Large intestine (tissue), 3 donors: ENCODE measurements around the gene PAX3. TPM values are rescaled to one million over a fixed set of nuclear protein-coding genes. Genes with fewer than 3 reads are reported as not detected.

Source experiments
- DNase-seq, 2 donors: peaks; one replicate each; pipeline versions ENCODE4 v3.0.0 to v3.0.0-alpha.2; 2013
- H3K27ac ChIP-seq: one replicate; pipeline ENCODE4 v1.5.1; 2013; ENCODE audit warnings: low read length
- H3K27me3 ChIP-seq: 2 replicates; pipeline ENCODE4 v1.6.1; 2013; ENCODE audit warnings: low read length; ENCODE audit not compliant: control insufficient read depth, insufficient read depth
- H3K36me3 ChIP-seq: 2 replicates; pipeline ENCODE4 v1.6.1; 2013; ENCODE audit warnings: low read length; ENCODE audit not compliant: control insufficient read depth, insufficient read depth
- H3K4me1 ChIP-seq: one replicate; pipeline ENCODE4 v1.6.1; 2013; ENCODE audit warnings: low read length; ENCODE audit not compliant: control insufficient read depth, insufficient read depth
- H3K4me3 ChIP-seq: one replicate; pipeline ENCODE4 v1.5.1; 2013; ENCODE audit warnings: low read length
- H3K9me3 ChIP-seq: one replicate; pipeline ENCODE4 v1.6.1; 2013; ENCODE audit warnings: mild to moderate bottlenecking, low read depth, low read length, moderate library complexity; ENCODE audit not compliant: control insufficient read depth
- WGBS: methylation state at CpG from one replicate; pipeline ENCODE4 v1.1.5; 2013; ENCODE audit warnings: low lambda C conversion rate; ENCODE audit not compliant: insufficient coverage; 5-methylcytosine and 5-hydroxymethylcytosine counted together
- polyA plus RNA-seq: library from polyadenylated mRNA; unstranded; fragments of 120-200 nt; gene quantifications from one replicate; pipeline ENCODE4 v1.2.1, GENCODE V29; 2013

The PAX3 gene
- polyA plus RNA-seq, 1 donor = 0.03 TPM

DNA sequence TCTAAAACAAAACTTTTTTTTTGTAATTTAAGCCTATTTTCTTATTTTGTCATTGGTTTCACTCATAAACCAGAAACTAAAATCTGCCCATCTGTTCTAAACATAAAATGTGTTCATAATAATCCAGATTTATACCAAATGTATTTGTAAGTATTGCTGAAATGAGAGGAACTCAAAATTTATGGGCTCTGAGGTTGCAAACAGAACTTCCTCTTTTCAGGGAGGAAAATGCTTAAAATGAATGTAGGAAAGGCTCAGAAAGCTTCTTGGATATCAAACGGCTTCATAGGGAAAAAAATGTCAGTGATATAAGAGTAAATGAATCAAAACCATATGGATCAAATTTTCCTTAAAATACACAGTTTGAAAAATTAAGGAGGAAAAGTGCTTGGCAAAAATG lies 83.9 kb downstream of the PAX3 start:
- H3K4me1 ChIP-seq = no peaks in the 10 kb centered on the region
- H3K36me3 ChIP-seq = no peaks in the 10 kb centered on the region
- H3K9me3 ChIP-seq = no peaks in the 10 kb centered on the region
- H3K27ac ChIP-seq = no peak overlapping the region
- H3K27me3 ChIP-seq = no peaks in the 10 kb centered on the region
- DNase-seq = no peak
- H3K4me3 ChIP-seq = no peak overlapping the region
- WGBS = 100% methylated on average over 1 of the region's 1 CpG

DNA sequence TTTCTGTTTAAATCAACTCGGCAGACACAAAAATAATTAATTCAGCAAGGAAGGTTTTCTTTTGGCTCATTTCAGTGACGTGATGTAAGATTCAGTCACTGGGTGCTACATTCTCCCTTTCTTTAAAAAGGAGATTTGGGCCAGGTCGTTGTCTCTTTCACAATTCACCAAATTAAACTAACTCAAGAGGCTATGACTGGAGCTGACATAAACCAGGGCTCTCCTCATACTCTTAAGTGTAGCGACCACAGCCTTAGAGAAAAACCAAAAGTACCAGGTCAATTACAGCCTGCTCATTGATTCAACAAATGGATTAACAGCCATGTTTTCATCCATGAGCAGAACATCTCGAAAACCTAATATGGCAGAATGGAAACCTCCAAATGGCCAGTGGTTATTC lies 85.7 kb downstream of the PAX3 start:
- WGBS = 70% methylated on average over 2 of the region's 5 CpGs
- H3K9me3 ChIP-seq = no peaks in the 10 kb centered on the region
- H3K27me3 ChIP-seq = no peaks in the 10 kb centered on the region
- no peak overlapping the region for H3K4me3 ChIP-seq
- no peaks in the 10 kb centered on the region for H3K36me3 ChIP-seq
- H3K27ac ChIP-seq = no peak overlapping the region
- no peaks in the 10 kb centered on the region for H3K4me1 ChIP-seq
- DNase-seq = no peak

GRCh38 chr2:222212571-222212970 lies 86.2 kb downstream of the PAX3 start:
- Histone ChIP-seq H3K27ac (no peak overlapping the region), H3K4me3 (no peak overlapping the region), H3K9me3 (no peaks in the 10 kb centered on the region), H3K4me1 (no peaks in the 10 kb centered on the region), H3K27me3 (no peaks in the 10 kb centered on the region), H3K36me3 (no peaks in the 10 kb centered on the region)
- WGBS = 92% methylated on average over 2 of the region's 4 CpGs
- DNase-seq = no peak

- H3K36me3 ChIP-seq = no peaks in the 10 kb centered on the region
- no CpG with 5 or more reads among the region's 4 CpGs for WGBS
- H3K4me3 ChIP-seq = no peak overlapping the region
- no peaks in the 10 kb centered on the region for H3K9me3 ChIP-seq
- no peaks in the 10 kb centered on the region for H3K4me1 ChIP-seq
- no peak for DNase-seq
- H3K27me3 ChIP-seq = no peaks in the 10 kb centered on the region
- no peak overlapping the region for H3K27ac ChIP-seq
These were observed 90.6 kb downstream of the PAX3 start for GRCh38 chr2:222208010-222208690.

- WGBS = no CpG with 5 or more reads among the region's 1 CpG
- H3K9me3 ChIP-seq = no peaks in the 10 kb centered on the region
- no peaks in the 10 kb centered on the region for H3K4me1 ChIP-seq
- H3K4me3 ChIP-seq = no peak overlapping the region
- H3K27me3 ChIP-seq = no peaks in the 10 kb centered on the region
- DNase-seq = no peak
- no peaks in the 10 kb centered on the region for H3K36me3 ChIP-seq
- no peak overlapping the region for H3K27ac ChIP-seq
These were observed 93.7 kb downstream of the PAX3 start for GRCh38 chr2:222205136-222205535.

DNA sequence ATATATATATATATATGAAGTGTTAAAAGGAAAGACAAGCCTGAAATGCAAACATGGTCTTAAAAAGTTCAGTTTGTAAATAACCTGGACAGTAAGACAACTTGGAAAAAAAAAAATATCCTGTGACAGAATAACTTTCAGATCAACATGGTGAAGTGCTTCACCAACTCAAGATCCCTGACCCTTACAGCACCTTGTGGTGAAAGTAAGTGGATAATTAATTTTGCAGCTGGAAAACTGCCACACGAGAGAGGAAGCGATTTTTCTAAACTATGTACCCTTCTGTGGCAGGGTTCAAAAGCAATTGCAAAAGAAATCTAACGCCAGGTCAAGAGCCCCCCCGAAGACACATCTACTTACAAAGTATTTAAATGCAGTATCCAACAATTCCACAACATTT lies 95.8 kb downstream of the PAX3 start:
- Histone ChIP-seq H3K27ac (no peak overlapping the region), H3K27me3 (no peaks in the 10 kb centered on the region), H3K4me1 (no peaks in the 10 kb centered on the region), H3K4me3 (no peak overlapping the region), H3K9me3 (no peaks in the 10 kb centered on the region), H3K36me3 (no peaks in the 10 kb centered on the region)
- 63% methylated on average over 2 of the region's 4 CpGs for WGBS
- no peak for DNase-seq

DNA sequence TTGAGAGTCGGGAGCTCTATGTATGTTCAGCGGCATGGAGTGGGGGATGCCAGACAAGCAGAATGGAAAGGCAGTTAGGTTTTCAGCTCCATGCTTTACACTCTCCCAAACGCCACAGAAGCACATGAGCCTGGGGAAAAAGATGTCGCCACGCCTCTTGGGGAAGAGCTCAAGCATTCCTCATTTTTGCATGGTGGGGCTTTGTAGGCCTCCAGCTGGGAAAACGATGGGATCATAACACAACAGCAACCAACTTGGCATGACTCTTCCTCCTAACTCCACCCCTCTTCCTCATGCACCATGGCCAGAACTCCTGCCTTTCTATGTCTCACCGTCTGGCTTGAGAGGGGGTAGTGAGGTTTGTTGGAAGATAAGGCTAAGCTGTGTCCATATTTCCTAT lies 102.6 kb downstream of the PAX3 start:
- no peak overlapping the region for H3K27ac ChIP-seq
- H3K36me3 ChIP-seq = no peaks in the 10 kb centered on the region
- H3K9me3 ChIP-seq = no peaks in the 10 kb centered on the region
- no peak for DNase-seq
- no peak overlapping the region for H3K4me3 ChIP-seq
- H3K27me3 ChIP-seq = no peaks in the 10 kb centered on the region
- no peaks in the 10 kb centered on the region for H3K4me1 ChIP-seq
- no CpG with 5 or more reads among the region's 7 CpGs for WGBS

GRCh38 chr2:222194669-222195068 lies 104.1 kb downstream of the PAX3 start:
- Histone ChIP-seq H3K27me3 (no peaks in the 10 kb centered on the region), H3K27ac (no peak overlapping the region), H3K4me3 (no peak overlapping the region), H3K4me1 (no peaks in the 10 kb centered on the region), H3K9me3 (no peaks in the 10 kb centered on the region), H3K36me3 (no peaks in the 10 kb centered on the region)
- 100% methylated on average over 1 of the region's 5 CpGs for WGBS
- no peak for DNase-seq

DNA sequence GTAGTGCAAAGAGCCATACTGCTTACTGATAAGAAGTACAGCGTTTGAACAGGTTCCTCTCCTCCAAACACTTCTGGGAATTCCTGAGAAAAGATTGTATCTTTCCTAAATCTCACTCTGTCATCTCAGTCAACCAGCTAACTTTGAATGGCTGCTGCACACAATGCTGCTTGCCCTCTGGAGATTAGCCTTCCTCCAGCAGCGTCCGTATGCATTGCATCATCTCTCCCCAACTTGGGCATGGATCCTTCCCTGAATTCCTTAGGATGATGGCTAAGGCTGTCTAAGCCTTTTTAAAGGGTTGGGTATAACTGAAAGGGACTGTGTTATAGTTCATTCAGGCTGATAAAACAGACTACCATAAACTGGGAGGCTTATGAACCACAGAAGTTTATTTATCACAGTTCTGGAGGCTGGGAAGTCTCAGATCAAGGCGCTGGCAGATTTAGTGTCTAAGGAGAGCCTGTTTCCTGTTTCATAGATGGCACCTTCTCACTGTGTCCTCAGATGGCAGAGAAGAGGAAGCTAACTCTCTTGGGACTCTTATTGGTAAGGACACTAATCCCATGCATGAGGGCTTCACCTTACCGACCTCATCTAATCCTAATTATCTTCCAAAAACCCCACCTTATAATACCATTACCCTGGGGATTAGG lies 105.3 kb downstream of the PAX3 start:
- DNase-seq = no peak
- Histone ChIP-seq H3K27me3 (no peaks in the 10 kb centered on the region), H3K36me3 (no peaks in the 10 kb centered on the region), H3K27ac (no peak overlapping the region), H3K4me1 (no peaks in the 10 kb centered on the region), H3K4me3 (no peak overlapping the region), H3K9me3 (no peaks in the 10 kb centered on the region)
- no CpG with 5 or more reads among the region's 5 CpGs for WGBS

- no peaks in the 10 kb centered on the region for H3K9me3 ChIP-seq
- no peak overlapping the region for H3K27ac ChIP-seq
- DNase-seq = no peak
- H3K4me1 ChIP-seq = no peaks in the 10 kb centered on the region
- H3K27me3 ChIP-seq = no peaks in the 10 kb centered on the region
- no peaks in the 10 kb centered on the region for H3K36me3 ChIP-seq
- no CpG with 5 or more reads among the region's 1 CpG for WGBS
- H3K4me3 ChIP-seq = no peak overlapping the region
These were observed 118.2 kb downstream of the PAX3 start for GRCh38 chr2:222180619-222181018.

- no peaks in the 10 kb centered on the region for H3K4me1 ChIP-seq
- H3K27ac ChIP-seq = no peak overlapping the region
- no peak for DNase-seq
- no peaks in the 10 kb centered on the region for H3K9me3 ChIP-seq
- no peaks in the 10 kb centered on the region for H3K27me3 ChIP-seq
- H3K4me3 ChIP-seq = no peak overlapping the region
- no peaks in the 10 kb centered on the region for H3K36me3 ChIP-seq
These were observed 119.2 kb downstream of the PAX3 start for GRCh38 chr2:222179592-222179991.
